Upper lobe of left lung (tissue), 4 donors: ENCODE results near the gene CAPN2.

Source experiments
- POLR2AphosphoS5 ChIP-seq, 2 donors: sonication (generic); formaldehyde crosslinking; IDR thresholded peaks; one replicate each; pipeline ENCODE4 v1.5.1; 2017; ENCODE audit warnings: antibody characterized with exemption in 2 of 2
- TF ChIP-seq, protein P1 (sequence below), 6 experiments: fragments of 450-650 bp in 4 of 6; fragments of 200-600 bp in 2 of 6; sonication (generic) in 2 of 6; IDR thresholded peaks; one replicate each; pipeline ENCODE4 v1.5.1; 2016 to 2019; ENCODE audit warnings: antibody characterized with exemption in 6 of 6

DNA sequence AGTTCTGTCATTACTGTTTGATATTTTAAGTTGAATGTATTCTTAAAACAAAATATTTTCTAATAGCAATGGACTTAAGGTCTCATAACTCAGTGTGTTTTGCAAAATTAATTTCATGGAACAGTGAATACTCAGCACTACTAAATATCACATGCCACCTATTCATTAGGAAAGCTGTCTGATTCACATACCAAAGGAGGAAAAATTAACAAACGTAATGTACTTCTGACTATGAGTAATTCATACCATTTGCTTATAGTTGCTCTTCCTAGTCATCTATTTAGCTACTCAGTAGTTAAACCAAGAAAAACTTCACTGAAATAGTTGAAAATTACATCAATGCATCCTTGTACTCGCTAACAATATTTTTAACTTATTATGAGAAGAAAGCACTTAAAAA lies 98.2 kb downstream of the CAPN2 start:
- TF ChIP-seq, protein P1, sequence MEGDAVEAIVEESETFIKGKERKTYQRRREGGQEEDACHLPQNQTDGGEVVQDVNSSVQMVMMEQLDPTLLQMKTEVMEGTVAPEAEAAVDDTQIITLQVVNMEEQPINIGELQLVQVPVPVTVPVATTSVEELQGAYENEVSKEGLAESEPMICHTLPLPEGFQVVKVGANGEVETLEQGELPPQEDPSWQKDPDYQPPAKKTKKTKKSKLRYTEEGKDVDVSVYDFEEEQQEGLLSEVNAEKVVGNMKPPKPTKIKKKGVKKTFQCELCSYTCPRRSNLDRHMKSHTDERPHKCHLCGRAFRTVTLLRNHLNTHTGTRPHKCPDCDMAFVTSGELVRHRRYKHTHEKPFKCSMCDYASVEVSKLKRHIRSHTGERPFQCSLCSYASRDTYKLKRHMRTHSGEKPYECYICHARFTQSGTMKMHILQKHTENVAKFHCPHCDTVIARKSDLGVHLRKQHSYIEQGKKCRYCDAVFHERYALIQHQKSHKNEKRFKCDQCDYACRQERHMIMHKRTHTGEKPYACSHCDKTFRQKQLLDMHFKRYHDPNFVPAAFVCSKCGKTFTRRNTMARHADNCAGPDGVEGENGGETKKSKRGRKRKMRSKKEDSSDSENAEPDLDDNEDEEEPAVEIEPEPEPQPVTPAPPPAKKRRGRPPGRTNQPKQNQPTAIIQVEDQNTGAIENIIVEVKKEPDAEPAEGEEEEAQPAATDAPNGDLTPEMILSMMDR (IDR thresholded peaks at IDR 0.05), result no peak
- no peak for TF ChIP-seq POLR2AphosphoS5 (IDR thresholded peaks at IDR 0.05)
